ENCODE measurements around the gene CAB39.

DNA sequence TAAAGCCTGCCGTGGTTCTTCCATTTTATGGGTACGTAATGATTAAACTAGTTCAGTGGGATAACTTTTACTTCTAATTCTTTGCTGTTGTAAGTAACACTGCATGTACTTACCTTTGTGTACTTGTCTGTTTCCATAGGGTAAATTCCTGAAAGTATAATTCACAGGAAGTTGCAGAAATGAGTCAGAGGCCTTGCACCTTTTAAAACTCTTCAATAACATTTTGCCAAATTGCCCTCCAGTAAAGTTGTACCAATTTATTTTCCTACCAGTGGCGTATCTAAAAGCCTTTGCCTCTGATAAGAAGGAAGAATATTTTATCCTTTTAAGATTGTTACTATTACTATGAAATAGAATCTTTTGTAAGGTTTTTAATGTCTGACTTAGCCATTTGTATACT is 65.1 kb downstream of the CAB39 start:
- no peak for TF ChIP-seq POLR2AphosphoS5 (IDR thresholded peaks at IDR 0.05; ENCODE audit: low read depth, low read length)
- TF ChIP-seq TAF1 (IDR thresholded peaks at IDR 0.05; ENCODE audit: borderline replicate concordance, low read depth, low read length) = no peak
